MCF 10A (cell line): ENCODE measurements around the gene SNX1. TPM values are rescaled to one million over a fixed set of nuclear protein-coding genes. Genes with fewer than 3 reads are reported as not detected.

Experiments
- BruUV-seq: library from RNA; stranded (reverse); fragments of 400-500 nt; replicated peaks from 2 replicates; lab custom pipeline; 2021; lab: Mats Ljungman, UMichigan
- CTCF ChIA-PET: fragments of 300-600 bp; sonication (Branson Sonifier 250); formaldehyde crosslinking; extraction: SDS; loops from one replicate; lab custom pipeline; 2021; ENCODE audit warnings: antibody characterized with exemption, inconsistent platforms; lab: Yijun Ruan, JAX
- POLR2A ChIA-PET: fragments of 300-600, 350-650 bp; sonication (Branson Sonifier 250); formaldehyde crosslinking; extraction: SDS; loops from one replicate; lab custom pipeline; 2020; ENCODE audit warnings: antibody characterized with exemption, inconsistent platforms; lab: Yijun Ruan, JAX
- DNase-seq: peaks from one replicate; pipeline ENCODE4 v3.0.0-alpha.2; 2018; ENCODE audit not compliant: unreplicated experiment
- H3K27ac Mint-ChIP-seq: one replicate; pipeline ENCODE4 v1.8.0; 2022; ENCODE audit warnings: mild to moderate bottlenecking, low read depth, mixed read lengths; ENCODE audit not compliant: unreplicated experiment
- H3K27me3 Mint-ChIP-seq: one replicate; pipeline ENCODE4 v1.8.0; 2022; ENCODE audit warnings: mixed read lengths; ENCODE audit not compliant: insufficient read depth, unreplicated experiment
- H3K36me3 Mint-ChIP-seq: one replicate; pipeline ENCODE4 v1.8.0; 2022; ENCODE audit warnings: mild to moderate bottlenecking, moderate library complexity, mixed read lengths; ENCODE audit not compliant: insufficient read depth, unreplicated experiment
- H3K4me1 Mint-ChIP-seq: one replicate; pipeline ENCODE4 v1.8.0; 2022; ENCODE audit warnings: mixed read lengths; ENCODE audit not compliant: insufficient read depth, unreplicated experiment
- H3K4me3 Mint-ChIP-seq: one replicate; pipeline ENCODE4 v1.8.0; 2022; ENCODE audit warnings: mild to moderate bottlenecking, moderate library complexity, mixed read lengths; ENCODE audit not compliant: unreplicated experiment
- H3K9me3 Mint-ChIP-seq: one replicate; pipeline ENCODE4 v1.8.0; 2022; ENCODE audit warnings: mixed read lengths; ENCODE audit not compliant: unreplicated experiment
- CTCF ChIP-seq: fragments of 200-600 bp; IDR thresholded peaks from one replicate; pipeline ENCODE4 v1.8.0; 2022; ENCODE audit warnings: antibody characterized with exemption, mild to moderate bottlenecking; ENCODE audit not compliant: unreplicated experiment
- intact Hi-C: fragments of 100-400 bp; cut with micrococcal nuclease; formaldehyde crosslinking; loops from 2 replicates; pipeline ENCODE4 v1.14.1; 2022
- total RNA-seq: library from RNA; stranded (reverse); gene quantifications from 2 replicates; pipeline ENCODE4 v1.2.3, GENCODE V29; 2022

SNX1 gene
- total RNA-seq, 1 experiment from 2014 or later = 70.2 TPM

GRCh38 chr15:64121614-64122013 is 25.8 kb downstream of the SNX1 start:
- Mint-ChIP-seq H3K4me3 (no peak overlapping the region), H3K9me3 (no peaks in the 10 kb centered on the region), H3K27ac (no peak overlapping the region), H3K36me3 (peaks cover 94% of the 10 kb centered on the region), H3K27me3 (no peaks in the 10 kb centered on the region), H3K4me1 (no peaks in the 10 kb centered on the region)
- CTCF ChIA-PET = interaction anchor here (0.6 kb wide), 1 partner anchor 294 kb away, joined by 3 read pairs; no protein-coding TSS in a partner anchor
- TF ChIP-seq CTCF = no peak
- intact Hi-C loops = no loop called here
- POLR2A ChIA-PET = interaction anchor here (1.3 to 2.1 kb wide), 2 partner anchors 11 to 28 kb away, joined by 3 to 8 read pairs; partner anchors contain the start of gene CIAO2A
- no TSS peak for BruUV-seq
- DNase-seq = no peak

- CTCF ChIA-PET = interaction anchor here (0.6 to 1.2 kb wide), 2 partner anchors 54 to 295 kb away, joined by 3 to 4 read pairs; no protein-coding TSS in a partner anchor
- no peaks in the 10 kb centered on the region for H3K9me3 Mint-ChIP-seq
- intact Hi-C loops = no loop called here
- H3K27ac Mint-ChIP-seq = no peak overlapping the region
- no peaks in the 10 kb centered on the region for H3K4me1 Mint-ChIP-seq
- H3K36me3 Mint-ChIP-seq = peaks cover 95% of the 10 kb centered on the region
- no peak for TF ChIP-seq CTCF
- H3K4me3 Mint-ChIP-seq = no peak overlapping the region
- no peaks in the 10 kb centered on the region for H3K27me3 Mint-ChIP-seq
- DNase-seq = no peak
- POLR2A ChIA-PET = interaction anchor here (0.6 to 2.1 kb wide), 3 partner anchors 10 to 1469 kb away, joined by 3 to 8 read pairs (median 3); partner anchors contain the start of gene CIAO2A
- BruUV-seq = no TSS peak
These were observed 26.7 kb downstream of the SNX1 start for GRCh38 chr15:64122444-64122843.

- no peaks in the 10 kb centered on the region for H3K9me3 Mint-ChIP-seq
- no peak for TF ChIP-seq CTCF
- no peak for DNase-seq
- BruUV-seq = no TSS peak
- no peaks in the 10 kb centered on the region for H3K27me3 Mint-ChIP-seq
- POLR2A ChIA-PET = interaction anchor here (0.7 to 2.1 kb wide), 3 partner anchors 10 to 40 kb away, joined by 3 to 8 read pairs (median 3); partner anchors contain the start of gene CIAO2A
- no peak overlapping the region for H3K27ac Mint-ChIP-seq
- no peak overlapping the region for H3K4me3 Mint-ChIP-seq
- peaks cover 95% of the 10 kb centered on the region for H3K36me3 Mint-ChIP-seq
- H3K4me1 Mint-ChIP-seq = no peaks in the 10 kb centered on the region
- CTCF ChIA-PET = interaction anchor here (1.2 to 1.4 kb wide), 2 partner anchors 30 to 55 kb away, joined by 4 to 6 read pairs; no protein-coding TSS in a partner anchor
- intact Hi-C loops = no loop called here
These were observed 27.2 kb downstream of the SNX1 start for GRCh38 chr15:64122936-64123351.

GRCh38 chr15:64125978-64126377 is 30.2 kb downstream of the SNX1 start:
- DNase-seq = no peak
- intact Hi-C loops = no loop called here
- Mint-ChIP-seq H3K27ac (no peak overlapping the region), H3K9me3 (no peaks in the 10 kb centered on the region), H3K4me3 (no peak overlapping the region), H3K27me3 (no peaks in the 10 kb centered on the region), H3K36me3 (peaks cover 95% of the 10 kb centered on the region), H3K4me1 (no peaks in the 10 kb centered on the region)
- ChIA-PET POLR2A (no interaction called here), CTCF (interaction anchor here (0.6 to 1.6 kb wide), 3 partner anchors 28 to 526 kb away, joined by 3 to 5 read pairs (median 4); no protein-coding TSS in a partner anchor)
- no peak for TF ChIP-seq CTCF
- no TSS peak for BruUV-seq
